ENCODE data around the gene S100A9. TPM values are rescaled to one million over a fixed set of nuclear protein-coding genes. Genes with fewer than 3 reads are reported as not detected.
"Not testable (repeated sequence)": the region's sequence is repeated elsewhere in the genome, so short reads cannot be mapped to it uniquely, and the experiment has no call there.

S100A9 gene
- total RNA-seq, 1 donor from 2014 or later: not detected

GRCh38 chr1:153404768-153405167, 47.1 kb downstream of the S100A9 start:
- H3K36me3 Mint-ChIP-seq (ENCODE audit: low read depth): no peaks in the 10 kb centered on the region
- no peak overlapping the region for H3K27ac Mint-ChIP-seq (ENCODE audit: unreplicated experiment)
- H3K9me3 Mint-ChIP-seq (ENCODE audit: low read depth): peaks cover 3% of the 10 kb centered on the region
- TF ChIP-seq, protein P1, sequence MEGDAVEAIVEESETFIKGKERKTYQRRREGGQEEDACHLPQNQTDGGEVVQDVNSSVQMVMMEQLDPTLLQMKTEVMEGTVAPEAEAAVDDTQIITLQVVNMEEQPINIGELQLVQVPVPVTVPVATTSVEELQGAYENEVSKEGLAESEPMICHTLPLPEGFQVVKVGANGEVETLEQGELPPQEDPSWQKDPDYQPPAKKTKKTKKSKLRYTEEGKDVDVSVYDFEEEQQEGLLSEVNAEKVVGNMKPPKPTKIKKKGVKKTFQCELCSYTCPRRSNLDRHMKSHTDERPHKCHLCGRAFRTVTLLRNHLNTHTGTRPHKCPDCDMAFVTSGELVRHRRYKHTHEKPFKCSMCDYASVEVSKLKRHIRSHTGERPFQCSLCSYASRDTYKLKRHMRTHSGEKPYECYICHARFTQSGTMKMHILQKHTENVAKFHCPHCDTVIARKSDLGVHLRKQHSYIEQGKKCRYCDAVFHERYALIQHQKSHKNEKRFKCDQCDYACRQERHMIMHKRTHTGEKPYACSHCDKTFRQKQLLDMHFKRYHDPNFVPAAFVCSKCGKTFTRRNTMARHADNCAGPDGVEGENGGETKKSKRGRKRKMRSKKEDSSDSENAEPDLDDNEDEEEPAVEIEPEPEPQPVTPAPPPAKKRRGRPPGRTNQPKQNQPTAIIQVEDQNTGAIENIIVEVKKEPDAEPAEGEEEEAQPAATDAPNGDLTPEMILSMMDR (IDR thresholded peaks at IDR 0.05): peak; percentile 46
- no peaks in the 10 kb centered on the region for H3K4me1 Mint-ChIP-seq (ENCODE audit: low read depth)
- no peak overlapping the region for H3K4me3 Mint-ChIP-seq (ENCODE audit: unreplicated experiment)
- no peak for DNase-seq (ENCODE audit: low spot score)
- peaks cover 13% of the 10 kb centered on the region for H3K27me3 Mint-ChIP-seq (ENCODE audit: low read depth)

- H3K36me3 Mint-ChIP-seq (ENCODE audit: low read depth); H3K4me1 Mint-ChIP-seq (ENCODE audit: low read depth); DNase-seq (ENCODE audit: low spot score); H3K9me3 Mint-ChIP-seq (ENCODE audit: low read depth); H3K27ac Mint-ChIP-seq (ENCODE audit: unreplicated experiment); H3K4me3 Mint-ChIP-seq (ENCODE audit: unreplicated experiment): not testable (repeated sequence)
- H3K27me3 Mint-ChIP-seq (ENCODE audit: low read depth): peaks cover 14% of the 10 kb centered on the region
These were observed 48.4 kb downstream of the S100A9 start for GRCh38 chr1:153405825-153406599.

GRCh38 chr1:153407274-153407673, 49.6 kb downstream of the S100A9 start:
- H3K27ac Mint-ChIP-seq (ENCODE audit: unreplicated experiment); DNase-seq (ENCODE audit: low spot score); H3K4me3 Mint-ChIP-seq (ENCODE audit: unreplicated experiment); H3K36me3 Mint-ChIP-seq (ENCODE audit: low read depth); H3K9me3 Mint-ChIP-seq (ENCODE audit: low read depth); H3K4me1 Mint-ChIP-seq (ENCODE audit: low read depth): not testable (repeated sequence)
- H3K27me3 Mint-ChIP-seq (ENCODE audit: low read depth): peaks cover 14% of the 10 kb centered on the region

Other genes starting within 250 kb of the S100A9 start
- gene SPRR2F, start 244.3 kb upstream of the S100A9 start, total RNA-seq: not detected in 3 replicates
- gene SPRR2G, start 207.0 kb upstream of the S100A9 start, total RNA-seq: not detected in 3 replicates
- not detected in 3 replicates for gene LELP1, start 154.4 kb upstream of the S100A9 start, total RNA-seq
- not detected in 3 replicates for gene PRR9, start 140.3 kb upstream of the S100A9 start, total RNA-seq
- not detected in 3 replicates for gene LORICRIN, start 98.2 kb upstream of the S100A9 start, total RNA-seq
- gene PGLYRP3, start 44.9 kb upstream of the S100A9 start, total RNA-seq: not detected in 3 replicates
- not detected in 3 replicates for gene PGLYRP4, start 9.0 kb upstream of the S100A9 start, total RNA-seq
- gene S100A12, start 17.8 kb downstream of the S100A9 start, total RNA-seq: not detected in 3 replicates
- not detected in 3 replicates for gene S100A8, start 33.2 kb downstream of the S100A9 start, total RNA-seq
- not detected in 3 replicates for gene S100A7A, start 58.7 kb downstream of the S100A9 start, total RNA-seq
- not detected in 3 replicates for gene S100A7, start 102.8 kb downstream of the S100A9 start, total RNA-seq
- 1.4 to 12.1 TPM (median 10.9 TPM) in 3 replicates for gene S100A6, start 178.1 kb downstream of the S100A9 start, total RNA-seq
- gene S100A5, start 183.1 kb downstream of the S100A9 start, total RNA-seq: 0.47 to 0.94 TPM in 2 of 3 replicates, not detected in the other
- 331 to 404 TPM (median 388 TPM) in 3 replicates for gene S100A4, start 188.0 kb downstream of the S100A9 start, total RNA-seq
- gene S100A3, start 191.4 kb downstream of the S100A9 start, total RNA-seq: 6.5 to 10.8 TPM (median 8.7 TPM) in 3 replicates
- 15.4 to 22.2 TPM (median 18.9 TPM) in 3 replicates for gene S100A2, start 208.0 kb downstream of the S100A9 start, total RNA-seq

Measured in chondrocyte (in vitro differentiated cells).